GM13977 (cell line): ENCODE results near the gene MYO5B.
"Not testable (repeated sequence)": the region's sequence is repeated elsewhere in the genome, so short reads cannot be mapped to it uniquely, and the experiment has no call there.

Experiments used
- DNase-seq: peaks from one replicate; pipeline ENCODE4 v3.0.0; 2012; ENCODE audit warnings: low spot score
- in situ Hi-C: fragments of 300-500 bp; cut with MboI; formaldehyde crosslinking; loops from one replicate; pipeline ENCODE4 v1.12.0; 2022; ENCODE audit warnings: low sequenced_read_pairs, low pct_unique_long_range_greater_than_20kb, mixed read lengths, inconsistent platforms; ENCODE audit not compliant: unreplicated experiment
- TF ChIP-seq, protein P1 (sequence below): IDR thresholded peaks from 2 replicates; pipeline ENCODE4 v1.5.1; 2012; ENCODE audit warnings: mild to moderate bottlenecking, control low read depth; ENCODE audit not compliant: insufficient read depth; ENCODE audit errors: extremely low read depth, missing control alignments

Gene MYO5B

DNA sequence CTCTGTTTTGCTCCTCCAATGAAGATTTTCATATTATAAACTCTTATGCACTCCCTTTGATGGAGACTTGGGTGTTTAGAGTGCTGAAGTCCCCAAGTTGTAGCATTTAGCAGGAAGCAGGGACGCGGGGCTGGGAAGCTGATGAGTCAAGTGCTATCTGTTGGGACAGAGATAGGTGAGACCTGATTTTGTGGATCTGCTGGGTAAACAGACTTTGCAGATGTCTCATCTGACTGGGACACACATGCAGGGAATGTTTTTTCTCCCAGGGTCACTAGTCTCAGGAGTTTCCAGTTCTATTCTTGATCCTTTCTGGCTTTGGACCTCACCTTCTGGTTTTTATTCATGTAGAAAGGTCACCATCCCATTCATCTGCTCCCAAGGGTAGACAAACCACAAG lies 301.9 kb downstream of the MYO5B start:
- TF ChIP-seq, protein P1, sequence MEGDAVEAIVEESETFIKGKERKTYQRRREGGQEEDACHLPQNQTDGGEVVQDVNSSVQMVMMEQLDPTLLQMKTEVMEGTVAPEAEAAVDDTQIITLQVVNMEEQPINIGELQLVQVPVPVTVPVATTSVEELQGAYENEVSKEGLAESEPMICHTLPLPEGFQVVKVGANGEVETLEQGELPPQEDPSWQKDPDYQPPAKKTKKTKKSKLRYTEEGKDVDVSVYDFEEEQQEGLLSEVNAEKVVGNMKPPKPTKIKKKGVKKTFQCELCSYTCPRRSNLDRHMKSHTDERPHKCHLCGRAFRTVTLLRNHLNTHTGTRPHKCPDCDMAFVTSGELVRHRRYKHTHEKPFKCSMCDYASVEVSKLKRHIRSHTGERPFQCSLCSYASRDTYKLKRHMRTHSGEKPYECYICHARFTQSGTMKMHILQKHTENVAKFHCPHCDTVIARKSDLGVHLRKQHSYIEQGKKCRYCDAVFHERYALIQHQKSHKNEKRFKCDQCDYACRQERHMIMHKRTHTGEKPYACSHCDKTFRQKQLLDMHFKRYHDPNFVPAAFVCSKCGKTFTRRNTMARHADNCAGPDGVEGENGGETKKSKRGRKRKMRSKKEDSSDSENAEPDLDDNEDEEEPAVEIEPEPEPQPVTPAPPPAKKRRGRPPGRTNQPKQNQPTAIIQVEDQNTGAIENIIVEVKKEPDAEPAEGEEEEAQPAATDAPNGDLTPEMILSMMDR: no peak
- no peak for DNase-seq
- in situ Hi-C loops: no loop called here

DNA sequence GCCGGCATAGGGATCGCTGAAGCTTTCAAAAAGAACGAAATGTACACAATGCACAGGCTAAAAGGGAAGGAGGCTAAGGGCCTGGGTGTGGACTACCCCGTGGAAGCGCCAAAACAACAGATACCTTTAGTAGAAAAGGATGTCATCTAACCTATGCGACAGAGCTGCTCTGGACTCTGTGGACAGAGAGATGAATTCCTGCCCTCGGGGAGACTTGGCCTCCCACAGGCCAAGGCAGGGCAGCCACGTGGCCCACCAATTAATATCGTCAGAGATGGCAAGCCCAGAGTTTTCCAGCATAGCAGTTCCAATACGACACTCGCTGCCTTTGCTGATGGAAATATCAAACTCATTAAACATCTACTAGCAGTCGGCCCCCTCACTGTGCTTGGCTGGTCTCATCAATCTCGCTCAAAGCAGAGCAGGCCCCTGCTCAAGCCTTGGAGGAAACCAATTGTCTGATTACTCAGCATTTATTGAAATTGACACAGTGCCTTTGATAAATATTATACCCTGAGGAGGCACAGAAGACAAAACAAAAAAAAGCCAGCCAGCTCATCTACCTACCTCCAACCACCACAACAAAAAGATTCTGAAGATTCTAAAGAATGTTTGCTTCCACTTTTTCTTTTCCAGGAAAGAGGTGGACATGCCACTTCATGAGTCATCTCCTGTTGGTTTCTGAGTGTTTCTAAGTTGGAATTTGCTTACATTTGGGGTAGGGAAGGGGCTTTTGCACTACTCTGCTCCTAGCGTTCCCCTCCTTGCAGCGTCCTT lies 302.6 kb downstream of the MYO5B start:
- in situ Hi-C loops: no loop called here
- DNase-seq: no peak
- TF ChIP-seq, protein P1: no peak

DNA sequence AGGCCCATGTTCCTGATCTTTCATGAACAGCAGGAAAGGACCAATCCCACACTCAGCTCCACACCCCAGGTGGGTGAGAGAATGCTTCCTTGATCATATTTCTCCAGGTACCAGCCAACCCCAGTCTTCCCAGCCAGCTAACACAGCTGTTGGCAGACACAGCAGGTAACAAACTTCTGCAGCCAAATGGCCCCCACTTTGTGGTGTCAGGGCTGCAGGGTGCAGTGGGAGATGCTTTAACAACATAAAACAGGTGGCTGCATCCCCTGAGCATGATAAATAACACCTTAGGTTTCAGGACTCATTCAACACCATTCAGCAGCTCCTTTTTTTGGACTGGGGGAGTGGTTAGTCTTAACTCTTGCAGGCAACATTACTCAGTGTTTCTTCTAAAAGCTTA lies 304.9 kb downstream of the MYO5B start:
- in situ Hi-C loops: no loop called here
- TF ChIP-seq, protein P1: no peak
- DNase-seq: no peak

DNA sequence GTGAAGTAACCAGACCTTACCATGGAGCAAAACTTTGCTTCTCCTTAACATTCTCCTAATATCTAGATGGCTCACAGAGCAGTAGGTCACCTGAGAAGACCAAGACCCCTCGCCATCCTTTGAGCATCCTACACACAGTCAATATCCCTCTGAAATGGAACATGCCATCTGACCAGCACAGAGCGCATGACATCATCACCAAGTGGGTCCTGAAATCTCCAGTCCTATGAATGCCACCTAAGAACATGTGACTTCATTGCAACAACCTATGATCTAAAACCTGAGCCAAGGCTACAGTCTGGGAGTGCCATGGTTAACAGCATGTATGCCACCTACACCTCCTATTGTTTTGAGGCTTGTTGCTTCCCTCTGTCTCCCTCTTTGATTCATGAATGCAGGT lies 305.4 kb downstream of the MYO5B start:
- DNase-seq, in situ Hi-C loops: not testable (repeated sequence)

DNA sequence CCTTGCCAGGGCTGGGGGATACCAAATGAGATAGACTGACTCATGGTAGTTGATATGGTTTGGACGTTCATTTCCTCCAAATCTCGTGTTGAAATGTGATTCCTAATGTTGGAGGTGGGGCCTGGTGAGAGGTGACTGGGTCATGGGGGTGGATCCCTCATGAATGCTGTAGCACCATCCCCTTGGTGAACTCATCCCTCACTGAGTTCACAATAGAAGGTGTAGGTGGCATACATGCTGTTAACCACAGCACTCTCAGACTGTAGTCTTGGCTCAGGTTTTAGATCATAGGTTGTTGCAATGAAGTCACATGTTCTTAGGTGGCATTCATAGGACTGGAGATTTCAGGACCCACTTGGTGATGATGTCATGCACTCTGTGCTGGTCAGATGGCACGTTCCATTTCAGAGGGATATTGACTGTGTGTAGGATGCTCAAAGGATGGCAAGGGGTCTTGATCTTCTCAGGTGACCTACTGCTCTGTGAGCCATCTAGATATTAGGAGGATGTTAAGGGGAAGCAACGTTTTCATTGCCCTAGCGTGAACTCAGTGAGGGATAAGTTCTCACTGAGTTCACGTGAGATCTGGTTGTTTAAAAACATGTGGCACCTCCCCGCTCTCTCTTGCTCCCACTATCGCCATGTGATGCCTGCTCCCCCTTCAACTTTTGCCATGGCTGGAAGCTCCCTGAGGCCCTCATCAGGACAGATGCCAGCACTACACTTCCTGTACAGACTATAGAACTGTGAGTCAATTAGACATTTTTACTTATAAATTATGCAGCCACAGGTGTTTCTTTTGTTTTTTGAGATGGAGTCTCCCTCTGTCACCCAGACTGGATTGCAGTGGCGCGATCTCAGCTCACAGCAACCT lies 307.8 kb downstream of the MYO5B start:
- in situ Hi-C loops: no loop called here
- TF ChIP-seq, protein P1: no peak
- no peak for DNase-seq

DNA sequence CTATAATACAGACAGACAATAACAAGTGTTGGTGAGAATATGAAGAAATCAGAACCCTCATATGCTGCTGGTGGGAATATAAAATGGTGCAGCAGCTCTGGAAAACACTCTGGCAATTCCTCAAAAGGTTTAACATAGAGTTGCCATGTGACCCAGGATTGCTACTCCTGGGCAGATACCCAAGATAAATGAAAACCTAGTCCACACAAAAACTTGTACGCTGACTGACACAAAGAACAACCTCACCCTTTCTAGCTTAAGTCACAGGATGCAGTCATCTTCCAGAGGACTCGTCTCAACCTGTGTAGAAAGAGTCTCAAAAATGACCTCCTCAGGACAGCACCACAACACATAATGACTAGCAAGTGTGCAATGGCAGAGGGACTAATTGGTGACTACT lies 310.0 kb downstream of the MYO5B start:
- TF ChIP-seq, protein P1: no peak
- in situ Hi-C loops: no loop called here

DNA sequence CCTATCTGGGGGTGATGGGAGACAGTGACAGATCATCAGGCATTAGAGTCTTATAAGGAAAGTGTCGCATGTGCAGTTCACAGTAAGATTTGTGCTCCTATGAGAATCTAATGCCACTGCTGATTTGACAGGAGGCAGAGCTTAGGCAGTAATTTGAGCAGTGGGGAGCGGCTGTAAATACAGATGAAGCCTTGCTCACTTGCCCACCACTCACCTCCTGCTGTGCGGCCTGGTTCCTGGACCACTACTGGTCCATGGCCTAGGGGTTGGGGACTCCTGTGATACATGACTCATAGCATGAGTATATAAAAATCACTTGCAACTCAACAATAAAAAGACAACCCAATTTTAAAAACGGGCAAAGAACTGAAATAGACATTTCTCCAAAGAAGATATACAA lies 310.5 kb downstream of the MYO5B start:
- TF ChIP-seq, protein P1: no peak
- no peak for DNase-seq
- in situ Hi-C loops: no loop called here

More for the DNA sequence above, 310.0 kb downstream of the MYO5B start:
- no peak for DNase-seq
